ENCODE results near the gene BLVRB. TPM values are rescaled to one million over a fixed set of nuclear protein-coding genes. Genes with fewer than 3 reads are reported as not detected.
"Not testable (repeated sequence)": the region's sequence is repeated elsewhere in the genome, so short reads cannot be mapped to it uniquely, and the experiment has no call there.

Gene BLVRB
- total RNA-seq, 1 donor from 2014 or later: 11.3 TPM

- peak overlapping the region; percentile 93 for H3K27ac Mint-ChIP-seq
- TF ChIP-seq EZH2 (IDR thresholded peaks at IDR 0.05) (no peak), EZH2phosphoT487 (IDR thresholded peaks at IDR 0.05) (no peak)
- TF ChIP-seq, protein P1, sequence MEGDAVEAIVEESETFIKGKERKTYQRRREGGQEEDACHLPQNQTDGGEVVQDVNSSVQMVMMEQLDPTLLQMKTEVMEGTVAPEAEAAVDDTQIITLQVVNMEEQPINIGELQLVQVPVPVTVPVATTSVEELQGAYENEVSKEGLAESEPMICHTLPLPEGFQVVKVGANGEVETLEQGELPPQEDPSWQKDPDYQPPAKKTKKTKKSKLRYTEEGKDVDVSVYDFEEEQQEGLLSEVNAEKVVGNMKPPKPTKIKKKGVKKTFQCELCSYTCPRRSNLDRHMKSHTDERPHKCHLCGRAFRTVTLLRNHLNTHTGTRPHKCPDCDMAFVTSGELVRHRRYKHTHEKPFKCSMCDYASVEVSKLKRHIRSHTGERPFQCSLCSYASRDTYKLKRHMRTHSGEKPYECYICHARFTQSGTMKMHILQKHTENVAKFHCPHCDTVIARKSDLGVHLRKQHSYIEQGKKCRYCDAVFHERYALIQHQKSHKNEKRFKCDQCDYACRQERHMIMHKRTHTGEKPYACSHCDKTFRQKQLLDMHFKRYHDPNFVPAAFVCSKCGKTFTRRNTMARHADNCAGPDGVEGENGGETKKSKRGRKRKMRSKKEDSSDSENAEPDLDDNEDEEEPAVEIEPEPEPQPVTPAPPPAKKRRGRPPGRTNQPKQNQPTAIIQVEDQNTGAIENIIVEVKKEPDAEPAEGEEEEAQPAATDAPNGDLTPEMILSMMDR (IDR thresholded peaks at IDR 0.05): no peak
- H3K9me3 Mint-ChIP-seq: peaks cover 5% of the 10 kb centered on the region
- Histone ChIP-seq H3F3A (ENCODE audit: low read depth) (peaks cover 6% of the 10 kb centered on the region), H3K27ac (no peak overlapping the region), H3K79me2 (ENCODE audit: low read depth) (no peaks in the 10 kb centered on the region), H3K27me3 (peaks cover 23% of the 10 kb centered on the region), H3K9me3 (ENCODE audit: low read depth) (no peaks in the 10 kb centered on the region), H3K4me1 (no peaks in the 10 kb centered on the region), H4K20me1 (ENCODE audit: low read depth) (no peaks in the 10 kb centered on the region), H3K4me3 (no peak overlapping the region), H3K4me2 (no peak overlapping the region), H3K36me3 (no peaks in the 10 kb centered on the region), H2AFZ (replicated peaks) (no peak overlapping the region), H3K9ac (no peak overlapping the region)
- peak overlapping the region; percentile 20 for H3K4me3 Mint-ChIP-seq
- peaks cover 33% of the 10 kb centered on the region for H3K4me1 Mint-ChIP-seq
- H3K36me3 Mint-ChIP-seq: no peaks in the 10 kb centered on the region
- H3K27me3 Mint-ChIP-seq (ENCODE audit: insufficient read depth, low read depth): peaks cover 16% of the 10 kb centered on the region
- DNase-seq (ENCODE audit: low spot score): no peak
Observed at GRCh38 chr19:40502081-40502480, 36.5 kb upstream of the BLVRB start.

- H3K79me2 ChIP-seq (ENCODE audit: low read depth): no peaks in the 10 kb centered on the region
- H2AFZ ChIP-seq (replicated peaks): no peak overlapping the region
- peaks cover 19% of the 10 kb centered on the region for H3K27me3 ChIP-seq
- no peak overlapping the region for H3K27ac ChIP-seq
- Mint-ChIP-seq H3K27ac (peak overlapping the region; percentile 35), H3K4me1 (peaks cover 33% of the 10 kb centered on the region), H3K36me3 (no peaks in the 10 kb centered on the region), H3K4me3 (peak overlapping the region; percentile 20), H3K27me3 (ENCODE audit: insufficient read depth, low read depth) (peaks cover 18% of the 10 kb centered on the region), H3K9me3 (peaks cover 5% of the 10 kb centered on the region)
- no peak overlapping the region for H3K4me2 ChIP-seq
- TF ChIP-seq, protein P1 (IDR thresholded peaks at IDR 0.05): no peak
- TF ChIP-seq EZH2 (IDR thresholded peaks at IDR 0.05): no peak
- TF ChIP-seq EZH2phosphoT487 (IDR thresholded peaks at IDR 0.05): no peak
- DNase-seq (ENCODE audit: low spot score): no peak
- no peaks in the 10 kb centered on the region for H4K20me1 ChIP-seq (ENCODE audit: low read depth)
- no peaks in the 10 kb centered on the region for H3K4me1 ChIP-seq
- no peak overlapping the region for H3K9ac ChIP-seq
- H3F3A ChIP-seq (ENCODE audit: low read depth): peaks cover 6% of the 10 kb centered on the region
- H3K9me3 ChIP-seq (ENCODE audit: low read depth): no peaks in the 10 kb centered on the region
- H3K36me3 ChIP-seq: no peaks in the 10 kb centered on the region
- H3K4me3 ChIP-seq: no peak overlapping the region
Observed at GRCh38 chr19:40501599-40501998, 36.1 kb upstream of the BLVRB start.

DNA sequence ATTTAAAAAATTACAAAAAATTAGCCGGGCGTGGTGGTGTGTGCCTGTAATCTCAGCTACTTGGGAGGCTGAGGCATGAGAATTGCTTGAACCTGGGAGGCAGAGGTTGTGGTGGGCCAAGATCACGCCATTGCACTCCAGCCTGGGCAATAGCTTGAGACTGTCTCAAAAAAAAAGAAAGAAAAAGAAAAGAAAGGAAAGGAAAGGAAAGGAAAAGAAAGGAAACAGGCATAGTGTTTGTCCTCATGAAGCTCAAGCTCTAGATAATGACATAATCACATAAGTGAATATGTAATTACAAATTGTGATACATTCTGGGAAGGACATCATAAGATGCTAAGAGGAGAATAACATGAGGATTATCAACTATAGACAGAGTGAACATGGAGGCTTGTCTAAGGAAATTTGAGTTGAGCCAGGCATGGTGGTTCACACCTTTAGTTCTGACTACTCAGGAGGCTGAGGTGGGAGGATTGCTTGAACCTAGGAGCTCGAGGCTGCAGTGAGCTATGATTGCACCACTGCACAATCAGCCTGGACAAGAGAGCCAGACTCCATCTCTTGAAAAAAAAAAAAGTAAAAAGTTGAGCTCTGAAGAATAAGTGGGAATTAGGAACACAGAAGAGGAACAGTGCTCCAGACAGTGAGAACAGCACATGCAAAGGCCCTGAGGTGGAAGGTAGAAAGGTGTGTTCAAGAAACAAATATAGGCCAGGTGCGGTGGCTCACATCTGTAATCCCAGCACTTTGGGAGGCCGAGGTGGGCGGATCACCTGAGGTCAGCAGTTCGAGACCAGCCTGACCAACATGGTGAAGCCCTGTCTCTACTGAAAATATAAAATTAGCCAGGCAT, 35.4 kb upstream of the BLVRB start:
- H3F3A ChIP-seq (ENCODE audit: low read depth); H3K36me3 ChIP-seq; H3K4me2 ChIP-seq; H3K27ac ChIP-seq; DNase-seq (ENCODE audit: low spot score); H3K9ac ChIP-seq; H3K27ac Mint-ChIP-seq; H3K36me3 Mint-ChIP-seq; H3K4me1 ChIP-seq; H3K9me3 ChIP-seq (ENCODE audit: low read depth); H4K20me1 ChIP-seq (ENCODE audit: low read depth); H3K79me2 ChIP-seq (ENCODE audit: low read depth); H3K4me3 Mint-ChIP-seq; H2AFZ ChIP-seq (replicated peaks); H3K4me3 ChIP-seq; H3K9me3 Mint-ChIP-seq: not testable (repeated sequence)
- peaks cover 15% of the 10 kb centered on the region for H3K27me3 Mint-ChIP-seq (ENCODE audit: insufficient read depth, low read depth)
- H3K27me3 ChIP-seq: peaks cover 13% of the 10 kb centered on the region
- H3K4me1 Mint-ChIP-seq: peaks cover 33% of the 10 kb centered on the region

DNA sequence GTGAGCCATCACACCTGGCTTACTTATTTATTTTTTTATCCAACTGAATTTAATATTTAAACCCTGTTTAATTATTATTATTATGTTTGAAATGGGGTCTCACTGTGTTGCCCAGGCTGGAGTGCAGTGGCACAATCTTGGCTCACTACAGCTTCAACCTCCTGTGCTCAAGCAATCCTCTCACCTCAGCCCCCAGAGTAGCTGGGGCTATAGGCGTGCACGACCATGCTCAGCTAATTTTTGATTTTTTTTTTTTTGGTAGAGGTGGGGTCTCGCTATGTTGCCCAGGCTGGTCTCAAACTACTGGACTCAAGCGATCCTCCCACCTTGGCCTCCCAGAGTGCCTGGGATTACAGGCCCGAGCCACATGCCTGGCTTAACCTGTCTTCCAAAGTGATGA, 33.8 kb upstream of the BLVRB start:
- Histone ChIP-seq H3K4me1 (no peaks in the 10 kb centered on the region), H3K4me2 (no peak overlapping the region), H3K27ac (no peak overlapping the region), H4K20me1 (ENCODE audit: low read depth) (no peaks in the 10 kb centered on the region), H3K9me3 (ENCODE audit: low read depth) (no peaks in the 10 kb centered on the region), H3K9ac (no peak overlapping the region), H3K27me3 (peaks cover 10% of the 10 kb centered on the region), H3K79me2 (ENCODE audit: low read depth) (no peaks in the 10 kb centered on the region), H3K4me3 (no peak overlapping the region), H3F3A (ENCODE audit: low read depth) (peaks cover 6% of the 10 kb centered on the region), H3K36me3 (no peaks in the 10 kb centered on the region), H2AFZ (replicated peaks) (no peak overlapping the region)
- Mint-ChIP-seq H3K36me3 (no peaks in the 10 kb centered on the region), H3K9me3 (peaks cover 5% of the 10 kb centered on the region), H3K4me1 (peaks cover 30% of the 10 kb centered on the region), H3K4me3 (no peak overlapping the region), H3K27ac (no peak overlapping the region), H3K27me3 (ENCODE audit: insufficient read depth, low read depth) (peaks cover 21% of the 10 kb centered on the region)
- DNase-seq (ENCODE audit: low spot score): no peak
- TF ChIP-seq, protein P1 (IDR thresholded peaks at IDR 0.05): no peak
- TF ChIP-seq EZH2phosphoT487 (IDR thresholded peaks at IDR 0.05) (no peak), EZH2 (IDR thresholded peaks at IDR 0.05) (no peak)

All from neural progenitor cell (in vitro differentiated cells).